GM12891 (cell line): ENCODE results near the gene RPL10.

Experiments used
- DNase-seq: peaks from one replicate; pipeline ENCODE4 v3.0.0; 2011; ENCODE audit warnings: low spot score; ENCODE audit not compliant: insufficient read length
- FAIRE-seq: peaks from 2 replicates; lab custom pipeline; 2011; peaks lifted over from hg19 to GRCh38; lab: Jason Lieb, UNC
- PAX5 ChIP-seq: IDR thresholded peaks from 2 replicates; pipeline ENCODE4 v1.6.1; 2011; ENCODE audit warnings: low read length, moderate library complexity, mild to moderate bottlenecking; ENCODE audit not compliant: insufficient read depth, severe bottlenecking
- POLR2A ChIP-seq: IDR thresholded peaks from 2 replicates; pipeline ENCODE4 v1.6.1; 2011; ENCODE audit warnings: low read depth, low read length, control low read depth
- POLR2AphosphoS5 ChIP-seq: IDR thresholded peaks from 2 replicates; pipeline ENCODE4 v1.6.1; 2011; ENCODE audit warnings: low read depth, low read length, control low read depth
- POU2F2 ChIP-seq: IDR thresholded peaks from 2 replicates; pipeline ENCODE4 v1.6.1; 2011; ENCODE audit warnings: low read depth, mild to moderate bottlenecking, control low read depth, low read length, moderate library complexity
- SPI1 ChIP-seq: IDR thresholded peaks from 2 replicates; pipeline ENCODE4 v1.6.1; 2011; ENCODE audit warnings: low read depth, low read length, control low read depth
- TAF1 ChIP-seq: IDR thresholded peaks from 2 replicates; pipeline ENCODE4 v1.6.1; 2011; ENCODE audit warnings: low read depth, low read length, control low read depth

Gene RPL10

DNA sequence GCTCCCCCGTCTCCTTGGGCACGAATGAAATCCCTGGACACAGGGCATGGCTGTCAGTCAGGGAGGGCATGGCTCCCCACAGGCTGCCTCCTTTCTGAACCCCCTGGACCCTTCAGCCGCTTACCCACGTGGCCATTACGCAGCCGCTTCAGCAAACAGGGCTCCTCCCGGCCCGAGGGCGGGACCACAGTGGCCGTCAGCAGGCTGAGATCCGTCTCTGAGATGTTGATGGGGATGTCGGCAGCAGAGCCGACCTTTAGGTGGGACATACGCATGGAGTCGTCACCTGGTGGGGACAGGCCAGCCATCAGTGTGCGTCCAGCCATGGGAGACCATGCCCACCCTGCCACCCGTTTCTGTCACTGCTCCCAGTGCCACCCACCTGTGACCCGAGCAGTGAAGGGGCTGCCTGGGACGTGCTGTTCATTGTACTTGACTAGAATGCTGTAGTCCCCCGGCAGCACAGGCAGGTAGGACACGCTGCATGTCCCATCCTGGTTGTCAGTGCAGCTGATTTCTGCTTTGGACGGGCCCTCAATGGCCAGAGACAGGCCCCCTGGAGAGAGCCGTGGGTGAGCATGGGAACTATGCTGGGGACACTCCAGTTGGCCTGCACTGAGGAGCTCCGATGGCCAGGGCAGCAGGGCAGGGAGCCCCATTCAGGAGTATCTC, 44.9 kb upstream of the RPL10 start:
- FAIRE-seq, result no peak
- no peak for DNase-seq
- TF ChIP-seq POLR2A (no peak), PAX5 (no peak), POU2F2 (no peak), TAF1 (no peak), POLR2AphosphoS5 (no peak), SPI1 (no peak)

DNA sequence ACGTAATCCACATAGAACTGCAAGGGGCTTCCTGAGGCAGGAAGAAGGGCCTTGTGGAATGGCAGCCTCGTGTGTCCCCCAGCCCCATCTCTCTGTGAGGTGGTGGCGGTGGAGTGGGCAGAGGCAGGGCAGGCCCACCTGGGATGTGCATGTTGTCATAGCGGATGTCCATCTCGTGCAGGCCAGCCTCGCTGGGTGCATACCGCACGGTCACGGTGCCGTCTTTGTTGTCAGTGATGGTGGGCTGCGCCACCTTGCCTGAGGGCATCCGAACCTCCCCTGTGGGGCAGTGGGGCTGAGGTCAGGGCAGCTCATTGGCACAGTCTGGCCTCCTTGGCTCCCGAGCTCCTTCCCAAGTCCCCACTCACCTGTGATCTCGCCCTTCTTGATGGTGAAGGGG, 44.2 kb upstream of the RPL10 start:
- TF ChIP-seq TAF1 (no peak), POU2F2 (no peak), PAX5 (no peak), POLR2AphosphoS5 (no peak), SPI1 (no peak), POLR2A (no peak)
- FAIRE-seq (no peak), DNase-seq (no peak)

GRCh38 chrX:154354516-154354915, 43.7 kb upstream of the RPL10 start:
- DNase-seq (no peak), FAIRE-seq (no peak)
- TF ChIP-seq PAX5 (no peak), SPI1 (no peak), POLR2AphosphoS5 (no peak), POLR2A (no peak), POU2F2 (no peak), TAF1 (no peak)

DNA sequence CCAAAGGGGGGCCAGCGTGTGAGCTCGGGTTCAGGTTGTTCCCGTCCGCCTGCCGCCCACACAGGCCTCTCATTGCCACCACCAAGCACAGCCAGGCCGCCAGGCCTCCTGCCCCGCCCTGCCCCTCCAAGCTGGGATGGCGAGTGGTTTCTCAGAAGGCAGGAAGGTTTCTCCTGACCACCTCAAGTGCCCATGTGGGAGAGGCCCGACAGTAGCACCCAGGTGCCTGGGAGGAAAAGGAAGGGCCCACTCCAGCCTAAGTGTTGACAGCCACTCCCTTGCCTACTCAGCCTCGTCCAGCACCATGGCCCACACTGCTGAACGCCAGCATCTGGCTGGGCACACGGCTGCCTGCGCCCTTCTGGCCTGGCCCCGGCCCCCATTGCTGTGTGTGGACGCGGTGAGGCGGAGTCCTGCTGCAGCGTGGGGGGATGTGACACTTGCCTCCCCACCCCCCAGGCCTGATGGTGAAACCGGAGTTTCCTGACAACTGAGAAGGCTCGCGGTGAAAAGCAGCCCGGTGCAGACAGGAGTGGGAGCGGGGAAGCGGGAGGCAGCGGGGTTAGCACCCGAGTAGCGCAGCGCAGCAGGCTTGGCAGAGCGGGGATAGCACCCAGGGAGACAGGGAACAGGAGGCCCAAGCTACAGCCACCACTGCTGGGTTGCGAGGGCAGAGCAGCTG, 42.9 kb upstream of the RPL10 start:
- no peak for TF ChIP-seq POLR2AphosphoS5
- TF ChIP-seq POLR2A, result no peak
- no peak for TF ChIP-seq PAX5
- no peak for TF ChIP-seq SPI1
- no peak for TF ChIP-seq POU2F2
- TF ChIP-seq TAF1, result no peak
- DNase-seq (no peak), FAIRE-seq (no peak)

- DNase-seq, result no peak
- FAIRE-seq, result no peak
- TF ChIP-seq SPI1, result no peak
- TF ChIP-seq POLR2A, result no peak
- no peak for TF ChIP-seq POU2F2
- no peak for TF ChIP-seq POLR2AphosphoS5
- no peak for TF ChIP-seq PAX5
- TF ChIP-seq TAF1, result no peak
These were observed 42.4 kb upstream of the RPL10 start for GRCh38 chrX:154355776-154356140.

- DNase-seq (no peak), FAIRE-seq (no peak)
- TF ChIP-seq POU2F2 (no peak), SPI1 (no peak)
These were observed 41.6 kb upstream of the RPL10 start for GRCh38 chrX:154356596-154356995.

DNA sequence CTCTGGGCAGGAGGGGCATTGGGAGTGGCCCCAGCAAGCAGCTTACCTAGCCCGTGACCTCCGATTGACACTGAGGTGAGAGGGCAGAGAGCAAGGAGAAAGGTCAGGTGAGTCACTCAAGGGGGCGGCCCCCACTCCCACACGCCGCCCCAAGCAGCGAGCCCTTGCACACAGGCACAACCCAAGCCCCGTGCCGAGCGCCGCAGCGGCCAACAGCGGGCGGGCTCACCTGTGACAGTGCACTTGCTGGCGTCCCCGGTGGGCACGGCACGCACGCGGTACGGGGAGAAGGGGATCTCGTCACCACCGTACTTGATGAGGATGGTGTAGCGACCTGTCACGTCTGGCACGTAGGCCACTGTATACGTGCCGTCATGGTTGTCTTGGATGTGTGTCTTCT, 41.0 kb upstream of the RPL10 start:
- FAIRE-seq (no peak), DNase-seq (no peak)
- TF ChIP-seq POU2F2 (no peak), POLR2A (no peak), POLR2AphosphoS5 (no peak), PAX5 (no peak), SPI1 (no peak), TAF1 (no peak)

DNA sequence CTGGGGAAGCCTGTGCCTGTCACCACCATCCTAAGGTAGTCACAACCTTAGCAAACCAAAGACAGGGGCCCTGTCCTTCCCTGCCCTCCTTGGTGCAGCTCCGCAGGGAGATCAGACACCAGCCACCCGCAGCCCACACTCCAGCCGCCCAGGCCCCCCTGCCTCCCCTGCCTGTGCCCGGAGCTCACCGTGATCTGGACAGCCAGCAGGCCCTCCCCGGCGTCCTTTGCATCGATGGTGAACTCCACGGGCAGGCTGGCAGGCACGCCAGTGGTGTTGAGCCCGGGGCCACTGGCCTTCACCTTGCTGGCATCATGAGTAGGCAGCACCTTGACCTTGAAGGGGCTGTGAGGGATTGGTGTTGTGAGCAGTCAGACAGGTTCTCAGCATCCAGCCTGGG, 40.2 kb upstream of the RPL10 start:
- TF ChIP-seq SPI1 (no peak), POLR2A (no peak), TAF1 (no peak), POU2F2 (no peak), POLR2AphosphoS5 (no peak), PAX5 (no peak)
- no peak for FAIRE-seq
- DNase-seq, result no peak

DNA sequence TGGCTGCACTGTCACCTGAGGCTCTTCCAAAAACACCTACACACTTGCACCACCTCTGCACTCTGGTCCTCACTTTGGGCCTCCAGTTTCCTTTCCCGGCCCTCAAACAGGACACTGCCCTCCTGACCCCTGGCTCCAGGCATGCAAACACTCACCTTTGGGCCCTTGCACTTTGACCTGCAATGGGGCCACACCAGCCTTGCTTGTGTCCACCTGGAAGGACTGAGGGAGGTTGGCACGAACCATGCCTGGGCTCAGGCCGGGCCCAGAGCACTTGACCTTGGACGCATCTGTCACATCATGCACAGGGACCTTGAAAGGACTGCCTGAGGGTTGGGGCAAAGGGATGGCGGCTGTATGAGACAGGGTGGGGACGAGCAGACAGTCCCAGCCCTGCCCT, 39.3 kb upstream of the RPL10 start:
- FAIRE-seq (no peak), DNase-seq (no peak)
- TF ChIP-seq PAX5, result no peak
- TF ChIP-seq POLR2A, result no peak
- TF ChIP-seq POLR2AphosphoS5, result no peak
- no peak for TF ChIP-seq POU2F2
- no peak for TF ChIP-seq TAF1
- no peak for TF ChIP-seq SPI1
